CD4-positive, CD25-positive, alpha-beta regulatory T cell (primary cell): ENCODE data around the gene TMEM11. TPM values are rescaled to one million over a fixed set of nuclear protein-coding genes. Genes with fewer than 3 reads are reported as not detected.

ENCODE experiments used
- ATAC-seq, 2 donors: fragments of 150-1000 bp; cut with Tn5 transposase; one replicate each; pipeline ENCODE4 v1.10.0; 2021; ENCODE audit warnings: low read depth in 2 of 2, moderate number of reproducible peaks in 2 of 2, moderate library complexity in 1 of 2
- DNase-seq, 3 donors: peaks; one replicate each; pipeline versions ENCODE4 v3.0.0 to v3.0.0-alpha.2; 2012 to 2022; ENCODE audit warnings: mixed read lengths in 1 of 3
- H3K27ac ChIP-seq: one replicate; pipeline ENCODE4 v1.7.0; 2013; ENCODE audit warnings: mild to moderate bottlenecking, low read length; ENCODE audit not compliant: insufficient read depth, poor library complexity, severe bottlenecking
- H3K27me3 ChIP-seq: one replicate; pipeline ENCODE4 v1.7.0; 2013; ENCODE audit warnings: low read length; ENCODE audit not compliant: control insufficient read depth, insufficient read depth
- H3K36me3 ChIP-seq: one replicate; pipeline ENCODE4 v1.7.0; 2013; ENCODE audit warnings: mild to moderate bottlenecking, low read length, moderate library complexity; ENCODE audit not compliant: control insufficient read depth, insufficient read depth
- H3K4me1 ChIP-seq: 2 replicates; pipeline ENCODE4 v1.7.0; 2013; ENCODE audit warnings: mild to moderate bottlenecking, low read length; ENCODE audit not compliant: insufficient read depth, control insufficient read depth, poor library complexity, severe bottlenecking
- H3K4me3 ChIP-seq: one replicate; pipeline ENCODE4 v1.7.0; 2013; ENCODE audit warnings: low read depth, mild to moderate bottlenecking, low read length, moderate library complexity
- H3K9me3 ChIP-seq, 2 experiments: 1 replicate in 1 of 2; 2 replicates in 1 of 2; pipeline ENCODE4 v1.7.0; 2013; ENCODE audit warnings: low read length in 2 of 2, mild to moderate bottlenecking in 1 of 2, moderate library complexity in 1 of 2; ENCODE audit not compliant: control insufficient read depth in 2 of 2
- H3K27ac Mint-ChIP-seq, 3 donors: one replicate each; pipeline ENCODE4 v1.8.0; 2020 to 2022; ENCODE audit warnings: mild to moderate bottlenecking in 3 of 3, mixed read lengths in 3 of 3, moderate library complexity in 2 of 3
- H3K27me3 Mint-ChIP-seq: one replicate; pipeline ENCODE4 v1.8.0; 2022; ENCODE audit warnings: mild to moderate bottlenecking, mixed read lengths
- H3K36me3 Mint-ChIP-seq: one replicate; pipeline ENCODE4 v1.8.0; 2020; ENCODE audit warnings: mixed read lengths
- H3K4me1 Mint-ChIP-seq, 4 donors: one replicate each; pipeline ENCODE4 v1.8.0; 2020 to 2022; ENCODE audit warnings: mixed read lengths in 4 of 4, mild to moderate bottlenecking in 1 of 4
- H3K4me3 Mint-ChIP-seq, 4 donors: one replicate each; pipeline ENCODE4 v1.8.0; 2020 to 2022; ENCODE audit warnings: mild to moderate bottlenecking in 4 of 4, mixed read lengths in 4 of 4, moderate library complexity in 3 of 4
- H3K9me3 Mint-ChIP-seq, 7 donors: one replicate each; pipeline ENCODE4 v1.8.0; 2020 to 2022; ENCODE audit warnings: mixed read lengths in 7 of 7, mild to moderate bottlenecking in 3 of 7, moderate library complexity in 2 of 7
- polyA plus RNA-seq, 4 donors: library from polyadenylated mRNA; unstranded; fragments of 300-500 nt; fragmentation: Illumina TruSeq; gene quantifications; one replicate each; pipeline ENCODE4 v1.2.3, GENCODE V29; 2021
- total RNA-seq: library from RNA; stranded (reverse); gene quantifications from one replicate; pipeline ENCODE4 v1.2.3, GENCODE V29; 2022

TMEM11 gene
- total and polyA plus RNA-seq, 5 donors from 2014 or later, result 16.1 to 50.3 (median 43.2) TPM

DNA sequence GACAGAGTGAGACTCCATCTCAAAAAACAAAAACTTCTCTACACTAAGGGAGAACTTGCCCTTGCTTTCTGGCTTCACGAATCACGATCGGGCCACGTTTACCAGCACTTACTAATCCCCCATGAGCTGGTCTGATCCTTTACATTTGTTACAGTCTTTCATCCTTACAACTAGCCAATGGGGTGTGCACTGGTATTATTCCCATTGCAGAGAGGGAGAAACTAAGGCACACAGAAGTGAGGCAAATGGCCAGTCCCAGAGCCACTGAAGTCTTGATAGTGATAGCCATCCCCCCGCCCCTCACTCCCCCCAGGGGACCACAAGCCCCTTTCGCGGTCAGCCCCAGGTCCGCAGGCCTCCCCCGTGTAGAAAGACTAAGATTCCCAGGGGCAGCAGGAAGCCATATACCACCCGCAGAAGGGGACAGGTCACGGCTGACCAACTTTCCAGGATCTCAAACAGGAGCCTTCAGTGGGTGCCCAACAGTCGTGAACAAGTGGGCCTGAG lies 38.4 kb upstream of the TMEM11 start:
- Histone ChIP-seq H3K36me3 (no peaks in the 10 kb centered on the region), H3K9me3 (no peaks in the 10 kb centered on the region), H3K27me3 (no peaks in the 10 kb centered on the region), H3K27ac (peak overlapping the region; percentile 33), H3K4me3 (peak overlapping the region; percentile 66), H3K4me1 (peaks cover 35% of the 10 kb centered on the region)
- peak overlapping the region; percentile 52 to 88 (median 87) for H3K27ac Mint-ChIP-seq
- DNase-seq (no peak), ATAC-seq (no peak)
- peaks cover 9% of the 10 kb centered on the region for H3K27me3 Mint-ChIP-seq
- H3K9me3 Mint-ChIP-seq, result no peaks in the 10 kb centered on the region
- H3K4me3 Mint-ChIP-seq, result peak overlapping the region; percentile 88 to 93 (median 90)
- H3K36me3 Mint-ChIP-seq, result peaks cover 4% of the 10 kb centered on the region
- H3K4me1 Mint-ChIP-seq, result peaks cover 14 to 60% (median 38%) of the 10 kb centered on the region in 4 donors

DNA sequence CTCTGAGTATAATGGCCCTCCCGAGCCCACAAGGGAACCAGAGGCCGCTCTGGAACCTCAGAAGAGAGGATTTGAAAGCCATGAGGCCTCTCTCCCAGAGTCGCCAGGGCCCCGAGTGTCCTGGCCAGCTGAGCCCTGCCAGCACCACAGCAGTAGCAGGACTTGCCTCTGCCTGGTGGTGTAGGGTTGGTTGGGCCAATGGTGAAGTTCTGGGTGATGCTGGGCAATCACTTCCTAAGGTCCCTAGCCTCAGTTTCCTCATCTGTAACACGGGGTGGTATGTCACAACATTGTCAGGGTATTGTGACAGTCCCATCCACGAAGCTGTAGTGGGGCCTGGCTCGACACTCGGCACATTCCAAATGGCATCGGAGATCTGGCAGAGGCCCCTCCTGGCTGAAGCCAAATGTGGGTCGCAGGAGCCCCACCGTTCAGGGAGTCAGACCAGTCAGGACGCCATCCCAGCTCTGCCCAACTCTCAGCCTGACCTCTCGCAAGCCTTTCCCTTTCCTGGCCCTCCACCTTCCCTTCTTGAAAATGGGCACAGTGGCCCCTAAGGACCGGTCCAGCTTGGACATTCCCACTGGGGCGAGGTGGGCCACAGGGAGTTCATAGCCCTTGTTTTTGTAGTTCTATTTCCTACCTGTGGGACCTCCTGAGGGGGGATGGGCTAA lies 37.5 kb upstream of the TMEM11 start:
- Mint-ChIP-seq H3K27me3 (peaks cover 9% of the 10 kb centered on the region), H3K27ac (peak overlapping the region in 2 of 3 donors; percentile 52 to 87), H3K9me3 (no peaks in the 10 kb centered on the region), H3K36me3 (peaks cover 4% of the 10 kb centered on the region), H3K4me3 (peak overlapping the region; percentile 88 to 93 (median 90)), H3K4me1 (peaks cover 14 to 61% (median 39%) of the 10 kb centered on the region in 4 donors)
- ATAC-seq (no peak), DNase-seq (no peak)
- H3K4me3 ChIP-seq, result no peak overlapping the region
- peaks cover 35% of the 10 kb centered on the region for H3K4me1 ChIP-seq
- H3K36me3 ChIP-seq, result no peaks in the 10 kb centered on the region
- no peaks in the 10 kb centered on the region for H3K9me3 ChIP-seq
- peak overlapping the region; percentile 1 for H3K27ac ChIP-seq
- H3K27me3 ChIP-seq, result no peaks in the 10 kb centered on the region

DNA sequence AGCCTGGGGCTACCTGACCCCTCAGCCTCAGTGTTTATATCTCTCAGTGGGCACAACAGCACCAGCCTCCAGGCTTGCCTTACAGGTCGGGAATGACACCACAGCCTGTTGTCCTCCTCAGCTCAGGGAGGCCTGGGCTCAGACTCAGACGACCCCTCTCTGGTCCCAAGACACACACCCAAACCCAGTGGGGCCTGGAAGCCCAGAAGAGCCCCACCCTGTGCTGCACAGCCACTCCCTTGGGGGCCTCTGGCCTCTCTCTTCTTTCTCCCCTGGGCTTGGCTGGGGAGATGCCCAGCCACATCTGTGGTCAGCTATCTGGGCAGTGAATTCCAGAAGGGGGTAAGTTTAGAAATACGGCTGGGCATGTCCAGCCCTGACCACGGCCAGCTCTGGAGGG lies 36.9 kb upstream of the TMEM11 start:
- peaks cover 9% of the 10 kb centered on the region for H3K27me3 Mint-ChIP-seq
- Histone ChIP-seq H3K36me3 (no peaks in the 10 kb centered on the region), H3K27me3 (no peaks in the 10 kb centered on the region), H3K4me1 (peaks cover 35% of the 10 kb centered on the region), H3K27ac (no peak overlapping the region), H3K9me3 (no peaks in the 10 kb centered on the region), H3K4me3 (no peak overlapping the region)
- DNase-seq (no peak), ATAC-seq (no peak)
- peaks cover 4% of the 10 kb centered on the region for H3K36me3 Mint-ChIP-seq
- peak overlapping the region; percentile 26 to 86 (median 47) for H3K4me3 Mint-ChIP-seq
- peak overlapping the region; percentile 5 to 47 (median 28) for H3K27ac Mint-ChIP-seq
- H3K9me3 Mint-ChIP-seq, result no peaks in the 10 kb centered on the region
- peaks cover 14 to 65% (median 42%) of the 10 kb centered on the region in 4 donors for H3K4me1 Mint-ChIP-seq

DNA sequence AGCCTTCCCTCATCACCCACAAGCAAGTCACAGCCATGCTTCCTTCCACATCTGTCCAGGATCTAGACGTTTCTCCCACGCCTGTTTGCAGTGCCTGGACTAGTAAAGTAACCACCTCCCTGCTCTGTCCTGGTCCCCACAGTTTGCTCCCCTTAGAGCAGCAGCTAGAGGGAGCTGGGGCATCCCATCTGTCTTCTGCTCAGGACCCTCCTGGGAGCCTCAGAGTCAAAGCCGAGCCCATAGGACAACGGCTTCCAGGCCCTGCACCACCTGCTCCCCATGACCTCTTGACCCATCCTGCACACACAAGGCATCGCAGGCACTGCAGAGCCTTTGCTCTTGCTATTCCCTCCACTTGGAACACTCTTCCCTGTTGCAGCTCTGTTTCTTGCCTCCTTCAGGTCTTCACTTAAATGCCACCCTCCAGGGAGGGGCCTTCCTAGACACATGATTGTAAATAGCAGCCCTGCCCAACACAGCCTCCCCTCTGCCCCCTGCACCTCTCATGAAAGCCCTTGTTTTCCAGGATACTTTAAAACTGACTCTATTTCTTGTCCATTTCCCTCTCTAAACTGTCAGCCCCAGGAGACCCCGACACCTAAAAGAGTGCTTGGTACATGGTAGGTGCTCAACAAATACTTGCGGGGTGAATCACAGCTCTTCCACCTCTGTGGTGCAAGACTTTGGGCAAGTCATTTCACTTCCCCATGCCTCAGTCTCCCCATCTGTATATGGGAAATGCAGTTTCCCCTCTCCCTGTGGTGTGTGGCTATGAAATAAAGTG lies 36.2 kb upstream of the TMEM11 start:
- peak overlapping the region in 3 of 4 donors; percentile 11 to 86 (median 53) for H3K4me3 Mint-ChIP-seq

GRCh38 chr17:21249086-21249795 lies 35.3 kb upstream of the TMEM11 start:
- H3K4me1 Mint-ChIP-seq, result peaks cover 14 to 75% (median 47%) of the 10 kb centered on the region in 4 donors
- DNase-seq (no peak), ATAC-seq (no peak)
- H3K36me3 ChIP-seq, result no peaks in the 10 kb centered on the region
- no peak overlapping the region for H3K27ac ChIP-seq
- H3K27ac Mint-ChIP-seq, result peak overlapping the region in 1 of 3 donors; percentile 70
- peak overlapping the region in 2 of 4 donors; percentile 79 to 86 for H3K4me3 Mint-ChIP-seq
- H3K9me3 Mint-ChIP-seq, result no peaks in the 10 kb centered on the region
- H3K9me3 ChIP-seq, result no peaks in the 10 kb centered on the region
- no peak overlapping the region for H3K4me3 ChIP-seq
- H3K36me3 Mint-ChIP-seq, result peaks cover 4% of the 10 kb centered on the region
- no peaks in the 10 kb centered on the region for H3K27me3 ChIP-seq
- peaks cover 35% of the 10 kb centered on the region for H3K4me1 ChIP-seq
- peaks cover 9% of the 10 kb centered on the region for H3K27me3 Mint-ChIP-seq

More for the DNA sequence above, 36.2 kb upstream of the TMEM11 start:
- Histone ChIP-seq H3K4me1 (peaks cover 35% of the 10 kb centered on the region), H3K4me3 (no peak overlapping the region), H3K27me3 (no peaks in the 10 kb centered on the region), H3K9me3 (no peaks in the 10 kb centered on the region), H3K36me3 (no peaks in the 10 kb centered on the region), H3K27ac (no peak overlapping the region)
- Mint-ChIP-seq H3K36me3 (peaks cover 4% of the 10 kb centered on the region), H3K9me3 (no peaks in the 10 kb centered on the region), H3K27me3 (peaks cover 9% of the 10 kb centered on the region), H3K4me1 (peaks cover 14 to 73% (median 45%) of the 10 kb centered on the region in 4 donors), H3K27ac (peak overlapping the region; percentile 5 to 74 (median 47))
- no peak for DNase-seq
- ATAC-seq, result no peak

- peak overlapping the region in 2 of 3 donors; percentile 70 to 86 for H3K27ac Mint-ChIP-seq
- H3K9me3 ChIP-seq, result no peaks in the 10 kb centered on the region
- H3K4me1 Mint-ChIP-seq, result peaks cover 12 to 69% (median 44%) of the 10 kb centered on the region in 4 donors
- no peak for DNase-seq
- peaks cover 4% of the 10 kb centered on the region for H3K36me3 Mint-ChIP-seq
- H3K4me1 ChIP-seq, result peaks cover 27% of the 10 kb centered on the region
- H3K27me3 Mint-ChIP-seq, result peaks cover 7% of the 10 kb centered on the region
- H3K27ac ChIP-seq, result no peak overlapping the region
- no peak for ATAC-seq
- no peaks in the 10 kb centered on the region for H3K36me3 ChIP-seq
- no peak overlapping the region for H3K4me3 ChIP-seq
- no peaks in the 10 kb centered on the region for H3K9me3 Mint-ChIP-seq
- no peaks in the 10 kb centered on the region for H3K27me3 ChIP-seq
- H3K4me3 Mint-ChIP-seq, result peak overlapping the region in 2 of 4 donors; percentile 15 to 52
These were observed 34.5 kb upstream of the TMEM11 start for GRCh38 chr17:21248500-21248899.

DNA sequence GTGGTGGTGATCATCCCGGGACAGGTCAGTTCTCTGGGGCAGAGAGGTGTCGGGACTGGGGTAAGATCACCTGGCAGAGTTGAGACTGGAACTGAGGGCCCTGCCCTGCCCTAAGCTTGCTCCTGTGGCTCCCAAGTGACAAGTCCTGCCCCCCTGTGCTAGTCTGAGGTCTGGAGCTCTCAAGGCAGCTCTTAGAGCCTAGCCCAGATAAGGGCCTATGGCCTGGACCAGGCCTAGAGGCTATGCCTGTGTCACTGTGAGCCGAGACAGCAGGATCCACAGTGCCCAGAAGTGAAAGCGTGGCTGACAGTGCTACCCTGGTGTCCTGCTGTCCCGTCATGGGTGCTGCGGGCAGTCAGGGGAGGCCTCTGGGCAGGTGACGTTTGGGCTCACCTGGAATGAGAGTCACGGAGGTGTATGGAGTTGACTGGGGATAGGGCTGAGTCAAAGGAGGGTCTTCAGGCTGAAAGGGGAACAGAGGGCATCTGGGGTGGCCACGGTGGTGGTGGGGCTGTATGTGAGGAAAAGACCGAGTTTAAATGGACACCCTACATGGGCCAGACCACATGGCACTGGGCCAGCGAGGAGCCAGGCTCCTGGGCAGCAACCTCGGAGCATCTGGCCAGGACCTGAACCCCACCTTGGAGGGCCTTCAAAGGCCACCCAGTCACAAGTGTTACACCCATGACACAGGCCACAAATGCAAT lies 33.7 kb upstream of the TMEM11 start:
- ATAC-seq (no peak), DNase-seq (no peak)
- Mint-ChIP-seq H3K4me3 (peak overlapping the region in 1 of 4 donors; percentile 39), H3K27ac (peak overlapping the region in 1 of 3 donors; percentile 59), H3K27me3 (peaks cover 4% of the 10 kb centered on the region), H3K4me1 (peaks cover 10 to 66% (median 42%) of the 10 kb centered on the region in 4 donors), H3K9me3 (no peaks in the 10 kb centered on the region), H3K36me3 (peaks cover 4% of the 10 kb centered on the region)
- H3K27me3 ChIP-seq, result no peaks in the 10 kb centered on the region
- H3K36me3 ChIP-seq, result peaks cover 1% of the 10 kb centered on the region
- no peak overlapping the region for H3K27ac ChIP-seq
- no peak overlapping the region for H3K4me3 ChIP-seq
- peaks cover 25% of the 10 kb centered on the region for H3K4me1 ChIP-seq
- H3K9me3 ChIP-seq, result no peaks in the 10 kb centered on the region
